ENCODE results near the gene DUSP2.

GRCh38 chr2:96186562-96186961, 41.3 kb upstream of the DUSP2 start:
- TF ChIP-seq EP300 (IDR thresholded peaks at IDR 0.05; ENCODE audit: borderline replicate concordance) (no peak), CREB1 (IDR thresholded peaks at IDR 0.05; ENCODE audit: low read depth) (no peak), CEBPB (IDR thresholded peaks at IDR 0.05) (no peak), MAX (IDR thresholded peaks at IDR 0.05) (no peak), USF1 (IDR thresholded peaks at IDR 0.05) (no peak), REST (IDR thresholded peaks at IDR 0.05; ENCODE audit: low read depth) (no peak)
